GM18909 (cell line): ENCODE results near the gene TEAD1.
"Not testable (repeated sequence)": the region's sequence is repeated elsewhere in the genome, so short reads cannot be mapped to it uniquely, and the experiment has no call there.

ENCODE experiments used
- ATAC-seq: cut with Tn5 transposase; IDR thresholded peaks from one replicate; pipeline ENCODE4 v1.9.1; 2021; ENCODE audit warnings: mild to moderate bottlenecking; ENCODE audit not compliant: unreplicated experiment, poor library complexity

TEAD1 gene

DNA sequence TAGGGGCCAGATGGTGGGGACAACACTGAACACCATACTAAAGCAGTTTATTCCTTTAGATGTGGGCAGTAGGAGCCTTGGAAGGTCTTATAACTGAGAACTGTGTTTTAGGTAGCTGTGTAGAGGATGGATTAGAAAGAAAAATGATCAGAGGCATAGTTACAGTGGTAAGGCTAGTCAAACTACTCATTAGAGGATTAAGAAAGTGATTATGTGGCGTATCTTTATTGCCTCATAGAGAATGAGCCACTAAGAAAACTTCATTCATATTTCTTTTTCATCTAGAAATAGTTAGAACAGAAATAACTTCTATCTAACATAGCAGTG is 179.1 kb downstream of the TEAD1 start:
- no peak for ATAC-seq

DNA sequence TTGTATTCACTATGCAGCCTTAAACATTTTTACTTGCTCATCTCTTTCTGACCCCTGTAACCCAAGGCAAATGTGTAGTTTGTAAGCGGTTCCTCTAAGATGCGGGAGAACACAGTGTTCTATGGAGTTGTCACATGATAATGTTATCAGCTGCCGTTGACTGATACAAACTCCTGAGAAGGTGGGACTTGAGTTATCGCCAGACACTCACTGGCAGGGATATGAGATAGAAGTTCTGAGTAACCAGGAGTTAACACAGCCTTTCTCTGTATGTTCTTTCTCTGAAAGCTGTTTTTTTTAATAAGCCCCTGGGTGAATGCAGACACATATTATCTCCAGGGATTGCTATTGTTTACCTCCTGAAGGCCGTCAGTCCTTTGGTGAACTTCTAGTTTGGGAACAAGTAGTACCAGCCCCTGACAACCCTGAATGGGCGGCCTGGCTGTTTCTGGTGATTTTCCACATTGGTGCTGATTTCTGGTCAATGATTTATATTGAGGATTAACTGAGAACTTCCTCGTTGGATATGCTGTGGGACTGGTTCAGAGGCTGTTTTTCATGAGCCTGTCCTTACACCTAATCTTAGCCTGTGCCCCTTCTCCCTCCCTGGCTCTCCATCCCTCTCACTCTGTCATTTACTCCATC is 179.6 kb downstream of the TEAD1 start:
- ATAC-seq: no peak

DNA sequence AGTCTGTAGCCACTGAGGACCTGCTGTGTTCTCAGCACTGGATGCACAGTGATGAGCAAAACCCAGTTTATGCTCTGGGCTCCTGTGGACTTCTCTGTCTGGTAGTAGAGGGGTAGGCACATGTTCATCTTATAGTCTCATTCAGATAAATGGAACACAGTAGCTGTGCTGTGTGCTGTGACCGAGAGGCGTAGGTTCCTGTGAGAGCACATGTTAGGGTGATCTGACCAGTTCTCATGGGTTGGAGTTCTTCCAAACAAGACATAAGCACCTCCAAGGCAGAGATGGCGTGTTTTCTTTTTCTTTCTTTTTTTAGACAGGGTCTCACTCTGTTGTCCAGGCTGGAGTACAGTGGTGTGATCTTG is 180.1 kb downstream of the TEAD1 start:
- ATAC-seq: no peak

DNA sequence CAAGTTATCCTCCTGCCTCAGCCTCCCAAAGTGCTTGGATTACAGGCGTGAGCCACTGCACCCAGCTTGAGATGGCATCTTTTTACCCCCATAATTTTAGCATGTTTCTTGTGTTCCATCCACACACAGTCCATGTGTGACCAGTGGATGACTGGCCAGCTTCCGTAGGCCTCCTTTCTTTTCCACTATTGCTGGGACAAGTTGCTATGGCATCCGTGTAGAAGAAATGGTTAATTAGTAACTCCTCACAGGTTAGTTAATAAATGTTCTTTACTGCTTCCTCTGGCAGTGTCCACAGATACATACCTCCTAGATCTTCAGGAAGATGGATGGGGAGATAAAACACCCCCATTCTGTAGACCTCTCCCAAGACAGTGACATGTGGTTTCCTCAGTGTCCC is 180.6 kb downstream of the TEAD1 start:
- ATAC-seq: no peak

DNA sequence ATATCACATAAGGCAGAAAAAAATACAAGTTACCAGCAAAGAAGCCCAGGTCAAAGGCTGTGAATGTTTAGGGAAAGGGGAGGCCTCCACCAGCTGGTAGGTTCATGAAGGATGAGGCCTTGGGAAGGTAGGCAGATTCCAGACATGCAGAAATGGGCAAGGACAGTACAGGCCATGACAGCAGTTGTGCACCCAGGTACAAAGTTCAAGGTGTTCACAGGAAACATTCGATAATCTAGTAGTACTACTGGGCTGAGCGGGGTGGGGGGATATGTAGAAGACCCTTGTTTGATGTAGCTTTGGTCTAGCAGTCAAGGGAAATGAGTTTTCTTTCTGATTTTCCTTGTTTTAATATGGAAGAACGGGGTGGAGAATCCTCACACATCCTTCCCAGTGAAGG is 182.1 kb downstream of the TEAD1 start:
- no peak for ATAC-seq

DNA sequence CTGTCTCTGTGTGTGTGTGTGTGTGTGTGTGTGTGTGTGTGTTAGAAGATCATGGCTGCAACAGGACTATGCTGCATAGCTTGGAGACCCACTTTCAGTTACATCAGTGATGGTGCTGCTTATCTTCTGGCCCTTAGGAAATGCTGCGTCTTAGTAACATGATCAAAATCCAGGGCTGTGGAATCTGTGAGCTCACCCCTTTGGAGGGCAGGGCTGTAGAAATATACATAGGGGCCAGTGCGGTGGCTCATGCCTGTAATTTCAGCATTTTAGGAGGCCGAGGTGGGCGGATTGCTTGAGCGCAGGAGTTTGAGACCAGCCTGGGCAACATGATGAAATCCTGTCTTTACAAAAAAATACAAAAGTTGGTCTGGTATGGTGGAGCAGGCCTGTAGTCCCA is 183.4 kb downstream of the TEAD1 start:
- ATAC-seq: no peak

DNA sequence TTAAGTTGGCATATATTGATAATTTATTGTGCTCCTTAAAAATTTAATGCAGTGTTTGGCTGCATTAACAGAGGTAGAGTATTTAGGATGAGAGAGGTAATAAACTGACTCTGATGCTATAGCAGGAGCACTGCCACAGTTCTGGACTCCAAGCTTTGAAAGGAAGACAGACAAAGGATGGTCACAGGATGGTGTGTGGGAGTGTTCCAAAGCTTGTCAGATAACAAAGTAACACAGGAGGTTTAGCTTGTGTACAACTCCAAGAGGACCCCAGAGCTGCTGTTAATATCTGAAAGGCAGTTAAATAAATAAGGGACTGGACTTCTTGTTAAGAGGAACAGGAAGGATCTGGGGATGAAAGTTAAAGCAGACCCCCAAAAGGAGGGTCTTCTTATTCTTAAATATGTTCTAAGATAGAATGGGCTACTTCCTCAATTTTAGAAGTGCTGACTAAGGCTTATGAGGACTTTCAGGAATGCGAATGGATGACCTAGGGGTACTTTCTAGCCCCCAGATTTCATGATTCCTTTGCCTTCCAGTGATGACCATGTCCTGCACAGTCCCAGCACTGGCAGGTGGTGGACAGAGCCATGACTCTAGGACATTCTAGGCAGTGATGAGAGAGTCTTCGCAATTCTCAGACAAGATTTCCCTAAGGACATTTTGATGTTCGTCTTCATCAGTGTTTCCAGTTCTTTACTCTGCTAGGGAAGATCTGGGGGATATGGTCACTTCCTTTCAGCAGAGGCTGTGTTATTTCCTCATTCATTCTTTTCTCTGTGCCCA is 185.8 kb downstream of the TEAD1 start:
- ATAC-seq: no peak

DNA sequence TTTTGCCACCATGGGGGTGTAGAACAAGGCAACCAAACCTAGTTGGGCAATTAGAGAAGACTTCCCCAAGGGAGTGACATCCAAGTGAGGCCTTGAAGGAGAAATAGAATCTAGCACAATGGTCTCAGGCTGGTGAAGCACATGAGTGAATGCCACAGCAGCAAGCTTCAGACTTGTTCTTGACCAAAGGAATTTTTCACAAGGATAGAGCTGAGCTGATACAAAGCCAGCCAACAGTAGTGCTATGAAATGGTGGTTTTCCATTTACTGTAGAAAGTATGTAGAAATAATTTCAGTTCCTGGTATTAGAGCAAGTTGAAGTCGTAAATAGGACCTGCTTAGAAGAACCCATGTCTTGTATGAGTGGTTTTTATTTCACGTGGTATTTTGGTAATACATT is 186.6 kb downstream of the TEAD1 start:
- ATAC-seq: no peak

DNA sequence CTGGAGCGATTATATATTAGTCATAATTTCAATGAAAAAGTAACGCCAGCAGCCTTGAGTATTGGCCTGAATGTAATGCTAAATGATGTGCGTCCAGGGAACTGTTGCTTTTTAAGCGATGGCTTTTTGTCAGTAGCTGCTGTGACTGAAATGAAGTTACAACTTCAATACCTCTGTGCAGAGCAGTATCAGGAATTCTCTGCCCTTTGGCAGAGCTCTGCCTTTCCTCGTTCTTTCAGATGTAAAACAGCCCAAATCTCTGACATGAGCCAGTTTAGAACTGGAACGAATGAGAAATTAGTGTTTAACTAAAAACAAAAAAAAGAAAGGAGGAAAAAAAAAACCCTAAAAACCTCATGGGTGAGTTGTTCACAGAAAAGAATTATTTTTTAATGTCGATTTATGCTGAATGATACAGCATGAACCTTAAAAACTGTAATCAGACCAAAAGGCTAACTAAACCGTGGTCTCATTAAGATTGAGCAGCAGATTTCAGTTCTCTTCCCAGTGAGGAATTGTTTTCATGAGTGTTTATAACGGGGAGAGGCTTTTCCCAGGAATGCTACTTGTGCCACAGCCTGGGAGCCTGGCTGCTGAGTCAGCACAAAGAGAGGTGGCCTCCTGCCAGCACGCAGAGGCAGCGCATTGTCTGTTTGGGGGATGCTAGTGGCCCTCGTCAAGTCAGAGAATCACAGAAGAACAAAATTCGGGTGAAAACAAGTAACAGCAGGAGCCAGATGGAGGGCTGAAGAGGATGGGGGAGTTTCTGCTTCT is 188.7 kb downstream of the TEAD1 start:
- no peak for ATAC-seq

DNA sequence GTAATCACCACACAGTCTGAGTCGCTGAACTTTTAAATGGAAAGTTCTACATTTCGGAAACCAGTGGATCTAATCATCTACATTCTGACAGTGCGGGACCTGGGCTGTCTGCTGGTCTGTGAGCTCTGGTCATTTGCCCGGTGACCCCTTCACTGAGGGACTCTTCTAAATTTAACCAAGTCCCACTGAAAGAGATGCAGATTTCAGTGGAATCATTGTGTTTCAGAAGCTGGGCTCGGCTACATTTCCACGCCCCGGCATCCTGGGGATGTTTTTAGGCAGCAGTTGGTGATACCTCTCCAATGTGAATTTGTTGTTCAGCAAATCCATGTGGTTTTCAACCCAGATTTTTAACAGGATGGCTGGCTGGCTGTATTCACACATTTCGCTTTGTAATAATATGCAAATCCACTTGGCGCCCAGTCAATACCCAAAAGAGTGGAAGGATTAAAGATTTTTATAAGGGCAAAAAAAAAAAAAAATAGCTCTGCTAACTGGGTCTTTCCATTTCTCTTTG is 189.4 kb downstream of the TEAD1 start:
- ATAC-seq: no peak

DNA sequence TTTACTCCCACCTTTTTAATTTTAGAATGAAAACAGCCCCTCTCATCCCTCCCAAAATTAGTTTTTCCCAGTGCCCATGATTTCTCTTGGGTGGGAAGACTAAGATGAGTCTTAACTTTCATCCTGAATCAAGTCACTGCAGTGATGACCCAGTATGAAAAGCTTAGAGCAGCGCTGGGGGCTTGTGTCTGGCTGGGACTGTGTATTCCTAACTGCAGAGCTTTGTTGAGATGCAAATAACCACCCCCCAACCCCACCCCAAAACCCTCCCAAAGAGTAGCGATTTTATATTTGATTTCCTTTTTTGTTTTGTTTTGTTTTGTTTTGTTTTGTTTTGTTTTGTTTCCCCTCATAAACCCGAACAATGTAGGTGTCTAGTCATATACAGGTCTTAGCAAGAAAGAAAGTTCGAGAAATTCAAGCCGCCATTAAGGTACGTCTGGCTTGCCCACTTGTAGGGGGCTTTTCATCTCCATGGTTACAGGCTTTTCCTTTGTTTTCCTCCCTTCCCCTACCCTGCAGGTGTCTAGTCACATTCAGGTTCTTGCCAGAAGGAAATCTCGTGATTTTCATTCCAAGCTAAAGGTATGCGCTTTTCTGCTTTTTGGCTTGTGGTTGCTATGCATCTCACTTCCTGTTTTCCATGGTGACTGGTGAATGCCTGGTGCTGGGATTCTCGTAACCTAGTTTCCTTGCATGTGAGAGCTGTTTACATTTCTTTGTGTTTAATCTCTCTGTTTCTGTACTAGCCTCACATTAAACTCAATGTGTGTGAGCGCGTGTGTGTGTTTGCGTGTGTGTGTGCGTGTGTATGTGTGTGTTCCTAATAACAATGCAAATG is 190.3 kb downstream of the TEAD1 start:
- ATAC-seq: no peak

DNA sequence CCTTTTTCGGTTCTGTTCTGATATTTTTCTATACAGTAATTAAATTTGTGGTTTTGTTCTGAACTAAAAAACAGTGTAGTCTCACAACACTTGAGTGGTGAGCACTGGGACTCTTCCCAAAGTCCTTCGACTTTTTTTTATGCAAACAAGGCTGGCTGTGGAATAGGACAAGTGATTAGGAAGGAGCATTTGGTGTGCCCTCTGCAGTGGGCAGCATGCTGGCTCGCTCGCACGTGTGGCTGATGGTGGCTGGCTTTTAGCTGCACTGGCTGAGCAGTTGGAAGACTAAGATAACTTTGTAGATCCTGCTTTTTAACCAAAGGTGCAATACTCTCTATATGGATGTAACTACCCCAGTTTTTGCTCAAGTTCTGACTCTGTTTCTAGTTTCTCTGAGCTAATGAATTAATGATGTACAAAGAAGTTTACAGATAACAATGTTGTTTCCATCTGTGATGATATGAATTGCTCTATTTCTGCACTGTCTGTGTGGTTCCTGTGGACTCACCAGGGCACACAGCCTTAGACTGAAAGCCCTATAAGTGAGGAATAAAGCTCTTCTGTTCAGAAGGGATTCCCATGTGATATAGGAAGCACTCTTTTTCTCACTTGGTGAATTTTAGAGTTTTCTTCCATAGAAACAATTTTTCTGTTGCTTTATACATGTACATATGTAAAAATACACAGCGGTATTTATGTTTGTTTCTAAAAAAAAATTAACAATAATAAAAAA is 191.8 kb downstream of the TEAD1 start:
- ATAC-seq: no peak

DNA sequence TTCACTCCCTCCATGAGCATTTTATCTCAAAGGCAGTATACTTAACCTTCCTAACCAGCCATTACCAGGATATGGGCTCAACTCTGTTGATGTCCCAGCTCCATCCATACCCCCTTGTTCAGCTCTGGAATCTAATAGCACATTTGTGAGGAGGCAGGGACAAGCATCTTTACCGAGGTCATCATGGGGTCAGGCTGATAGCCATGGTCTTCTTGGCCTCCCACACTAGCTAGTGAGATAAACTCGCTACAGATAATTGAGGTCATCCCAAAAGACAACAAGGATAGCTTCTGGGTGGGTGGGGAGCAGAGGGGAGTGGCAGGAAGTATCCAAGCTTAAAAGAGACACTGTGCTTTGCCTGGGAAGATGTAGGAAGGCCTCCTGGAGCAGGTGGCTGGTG is 193.3 kb downstream of the TEAD1 start:
- ATAC-seq: no peak

DNA sequence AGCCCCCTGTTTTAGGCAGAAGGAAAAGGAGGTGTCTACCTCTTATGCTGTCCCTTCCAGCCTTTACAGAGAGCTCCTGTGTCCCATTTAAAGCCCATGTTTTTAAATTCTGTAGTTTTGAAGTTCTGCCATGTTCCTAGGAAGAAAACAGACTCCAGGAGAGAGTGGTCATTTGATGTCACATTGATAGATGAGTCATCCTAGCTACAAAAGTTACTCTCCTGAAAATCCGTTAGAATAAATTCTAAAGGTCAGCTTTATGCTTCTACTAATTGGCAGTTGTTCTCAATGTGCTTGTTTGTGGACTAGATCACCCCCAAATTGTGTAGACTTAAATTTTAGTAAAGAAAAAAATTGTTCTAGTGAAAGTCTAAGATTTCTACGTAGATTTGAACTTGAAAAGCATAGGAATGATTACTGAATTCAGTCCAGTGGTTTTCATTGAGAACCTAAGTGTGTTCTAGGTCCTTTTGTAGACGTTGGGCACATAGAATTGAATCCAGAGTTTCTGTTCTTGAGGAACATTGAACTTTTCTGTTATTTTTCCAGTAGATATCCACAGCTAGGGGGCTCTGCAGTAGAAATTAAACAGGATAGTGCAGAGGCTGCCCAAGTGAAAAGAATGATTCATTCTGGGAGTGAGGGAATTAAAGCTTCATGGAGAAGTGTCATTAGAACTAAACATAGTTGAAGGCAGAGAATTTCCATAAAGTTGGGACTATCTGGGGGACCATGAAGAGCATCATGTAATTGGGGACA is 194.3 kb downstream of the TEAD1 start:
- ATAC-seq: no peak

DNA sequence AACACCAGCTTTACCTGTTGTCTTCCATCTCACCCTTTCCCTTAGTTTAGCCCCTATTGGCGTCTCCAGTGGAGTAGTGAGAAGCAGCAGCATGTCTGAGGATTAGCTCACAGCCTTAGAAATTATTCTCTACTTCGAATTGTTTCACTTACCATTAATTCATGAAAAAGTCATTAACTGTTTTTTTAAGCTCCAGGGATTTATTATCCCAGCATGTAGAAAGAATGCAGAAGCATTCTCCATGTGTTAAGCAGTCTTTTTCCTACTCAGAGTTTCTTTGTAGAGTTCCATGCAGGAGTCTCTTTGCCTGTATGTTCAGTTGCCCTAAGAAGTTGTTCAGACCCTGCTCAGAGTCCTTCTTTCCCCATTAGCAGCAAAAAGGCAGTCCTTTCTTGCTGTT is 197.0 kb downstream of the TEAD1 start:
- no peak for ATAC-seq

DNA sequence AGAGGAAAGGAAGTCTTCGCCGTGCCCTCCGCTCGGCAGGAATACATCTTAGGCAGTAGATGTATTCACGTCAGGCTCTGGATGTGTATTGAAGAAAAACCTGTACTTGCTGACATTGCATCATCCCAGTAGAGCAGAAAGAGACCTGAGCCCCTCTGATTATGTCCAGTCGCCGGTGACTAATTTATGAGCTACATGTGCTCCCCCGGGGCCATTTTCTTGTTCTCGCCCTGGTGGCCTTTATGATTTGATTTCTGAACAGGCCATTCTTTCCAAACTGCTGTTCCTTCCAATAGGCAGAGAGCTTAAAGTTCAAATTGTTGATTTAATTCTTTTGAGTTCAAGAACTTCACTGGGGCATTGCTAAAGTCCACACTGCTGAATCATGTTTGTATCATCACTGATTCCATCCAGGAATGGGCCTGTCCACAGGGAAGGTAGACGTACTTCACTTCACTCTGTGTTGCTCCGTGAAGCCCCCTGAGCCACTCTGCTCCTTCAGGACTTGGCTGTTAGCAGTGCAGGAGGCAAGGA is 197.6 kb downstream of the TEAD1 start:
- no peak for ATAC-seq

DNA sequence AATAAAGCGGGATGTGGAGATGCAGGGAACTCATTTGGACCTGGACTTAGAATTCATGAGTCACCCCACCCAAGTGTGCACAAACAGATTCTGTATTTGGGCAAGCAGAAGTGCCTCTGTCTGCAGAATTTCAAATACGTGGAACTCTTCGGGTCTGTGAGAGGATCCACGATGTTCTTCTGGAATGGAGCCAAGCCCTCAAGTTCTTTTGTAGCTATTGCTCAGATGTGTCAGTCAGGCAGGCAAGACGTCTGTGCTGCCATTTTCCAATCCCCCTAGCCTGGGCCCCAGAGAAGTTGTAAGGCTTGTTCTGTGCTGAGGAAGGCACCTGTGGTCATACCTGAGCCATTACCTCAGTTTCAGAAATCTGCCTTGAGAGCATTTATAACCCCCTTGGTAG is 202.1 kb downstream of the TEAD1 start:
- no peak for ATAC-seq

DNA sequence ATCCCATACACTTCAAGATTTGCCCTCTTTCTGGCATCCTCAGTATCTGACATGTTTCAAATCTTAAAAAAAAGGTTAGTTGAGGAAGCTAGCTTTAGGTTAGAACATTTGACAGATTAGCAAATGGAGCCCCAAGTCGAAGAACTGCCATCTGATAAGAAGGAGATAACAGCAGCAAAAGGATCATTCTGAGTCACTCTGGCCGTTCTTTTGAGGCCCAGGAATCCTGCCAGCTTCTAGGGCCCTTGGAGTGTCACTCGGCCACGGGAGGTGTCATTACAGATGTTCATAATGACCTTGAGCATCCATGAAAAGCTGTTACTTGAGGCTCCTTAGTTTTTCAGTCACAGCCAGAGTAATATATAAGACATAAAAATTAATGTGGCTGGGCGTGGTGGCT is 202.8 kb downstream of the TEAD1 start:
- ATAC-seq: no peak

DNA sequence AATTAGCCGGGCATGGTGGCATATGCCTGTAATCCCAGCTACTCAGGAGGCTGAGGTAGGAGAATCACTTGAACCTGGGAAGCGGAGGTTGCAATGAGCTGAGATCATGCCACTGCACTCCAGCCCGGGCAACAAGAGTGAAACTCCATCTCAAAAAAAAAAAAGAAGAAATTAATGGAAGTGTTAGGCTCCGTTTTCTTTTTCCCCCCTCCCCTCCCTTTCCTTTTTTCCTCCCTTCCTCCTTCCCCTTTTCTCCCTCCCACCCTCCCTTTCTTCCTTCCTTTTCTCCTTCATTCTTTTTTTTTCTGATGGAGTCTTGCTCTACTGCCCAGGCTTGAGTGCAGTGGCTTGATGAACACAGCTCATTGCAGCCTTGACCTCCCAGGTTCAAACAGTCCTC is 203.3 kb downstream of the TEAD1 start:
- not testable (repeated sequence) for ATAC-seq
